Esophagus muscularis mucosa (tissue), 4 donors: ENCODE results near the gene GALNT18.

Experiments used
- CTCF ChIP-seq, 3 experiments: fragments of 200-600 bp in 2 of 3; fragments of 450-650 bp in 1 of 3; sonication (generic) in 2 of 3; IDR thresholded peaks; one replicate each; pipeline ENCODE4 v1.5.1; 2017 to 2019; ENCODE audit warnings: antibody characterized with exemption in 3 of 3, mild to moderate bottlenecking in 2 of 3, moderate library complexity in 1 of 3
- EP300 ChIP-seq: sonication (generic); formaldehyde crosslinking; IDR thresholded peaks from one replicate; pipeline ENCODE4 v1.6.1; 2017; ENCODE audit warnings: antibody characterized with exemption
- POLR2A ChIP-seq: fragments of 450-650 bp; IDR thresholded peaks from one replicate; pipeline ENCODE4 v1.6.1; 2017; ENCODE audit warnings: antibody characterized with exemption, moderate library complexity, mild to moderate bottlenecking, low read depth
- POLR2AphosphoS5 ChIP-seq, 2 donors: sonication (generic); formaldehyde crosslinking; IDR thresholded peaks; one replicate each; pipeline ENCODE4 v1.6.1; 2017; ENCODE audit warnings: antibody characterized with exemption in 2 of 2

GRCh38 chr11:11311169-11311568 is 310.6 kb downstream of the GALNT18 start:
- TF ChIP-seq CTCF (IDR thresholded peaks at IDR 0.05) (no peak), POLR2A (no peak), POLR2AphosphoS5 (IDR thresholded peaks at IDR 0.05) (no peak), EP300 (no peak)
